Keratinocyte (primary cell): ENCODE measurements around the gene IRF7. TPM values are rescaled to one million over a fixed set of nuclear protein-coding genes. Genes with fewer than 3 reads are reported as not detected.

Source experiments
- DNase-seq: peaks from one replicate; pipeline ENCODE4 v3.0.0-alpha.2; 2011; ENCODE audit warnings: low read depth, missing footprints, low spot score
- FAIRE-seq: peaks from 2 replicates; lab custom pipeline; 2011; peaks lifted over from hg19 to GRCh38; lab: Jason Lieb, UNC
- H2AFZ ChIP-seq: 2 replicates; pipeline ENCODE4 v1.6.0; 2012; ENCODE audit warnings: low read length, control low read depth, inconsistent platforms; ENCODE audit not compliant: control insufficient read depth
- H3K27ac ChIP-seq: 2 replicates; pipeline ENCODE4 v1.5.1; 2011; ENCODE audit warnings: low read length; ENCODE audit not compliant: control insufficient read depth, insufficient read depth
- H3K27me3 ChIP-seq: 3 replicates; pipeline ENCODE4 v1.6.0; 2011; ENCODE audit warnings: low read length; ENCODE audit not compliant: control insufficient read depth, insufficient read depth; ENCODE audit errors: extremely low read depth
- H3K36me3 ChIP-seq, 2 experiments: 2 replicates in 1 of 2; 3 replicates in 1 of 2; pipeline ENCODE4 v1.5.1; 2011; ENCODE audit warnings: low read length in 2 of 2, mild to moderate bottlenecking in 1 of 2; ENCODE audit not compliant: control insufficient read depth in 2 of 2, insufficient read depth in 2 of 2; ENCODE audit errors: extremely low read depth in 1 of 2
- H3K4me1 ChIP-seq: 3 replicates; pipeline ENCODE4 v1.5.1; 2011; ENCODE audit warnings: low read length; ENCODE audit not compliant: control insufficient read depth, insufficient read depth; ENCODE audit errors: extremely low read depth
- H3K4me2 ChIP-seq: 3 replicates; pipeline ENCODE4 v1.6.0; 2011; ENCODE audit warnings: low read depth, low read length; ENCODE audit not compliant: control insufficient read depth, insufficient read depth; ENCODE audit errors: extremely low read depth
- H3K4me3 ChIP-seq, 3 experiments: fragments of 200-600 bp in 1 of 3; sonication (generic) in 1 of 3; 2 replicates in 2 of 3; 3 replicates in 1 of 3; pipeline ENCODE4 v1.5.1; 2011 to 2016; ENCODE audit warnings: low read length in 3 of 3, mild to moderate bottlenecking in 3 of 3, control low read depth in 2 of 3, inconsistent platforms in 1 of 3, low read depth in 1 of 3, mixed read lengths in 1 of 3, mixed run types in 1 of 3, moderate library complexity in 1 of 3; ENCODE audit not compliant: control insufficient read depth in 2 of 3, insufficient read depth in 2 of 3; ENCODE audit errors: extremely low read depth in 1 of 3
- H3K79me2 ChIP-seq: 2 replicates; pipeline ENCODE4 v1.6.0; 2012; ENCODE audit warnings: low read length; ENCODE audit not compliant: control insufficient read depth, insufficient read depth
- H3K9ac ChIP-seq: 3 replicates; pipeline ENCODE4 v1.6.0; 2011; ENCODE audit warnings: low read length; ENCODE audit not compliant: control insufficient read depth, insufficient read depth; ENCODE audit errors: extremely low read depth
- H3K9me1 ChIP-seq: 3 replicates; pipeline ENCODE4 v1.6.0; 2011; ENCODE audit warnings: low read length; ENCODE audit not compliant: control insufficient read depth, insufficient read depth; ENCODE audit errors: extremely low read depth
- H3K9me3 ChIP-seq: 2 replicates; pipeline ENCODE4 v1.5.1; 2012; ENCODE audit warnings: low read depth, low read length; ENCODE audit not compliant: control insufficient read depth
- H4K20me1 ChIP-seq: 3 replicates; pipeline ENCODE4 v1.6.0; 2011; ENCODE audit warnings: low read length; ENCODE audit not compliant: control insufficient read depth, insufficient read depth; ENCODE audit errors: extremely low read depth
- CTCF ChIP-seq, 3 experiments: IDR thresholded peaks in 1 of 3; conservative IDR thresholded peaks in 1 of 3; optimal IDR thresholded peaks in 1 of 3; 2 replicates in 2 of 3; 3 replicates in 1 of 3; pipeline versions ENCODE3 to v1.5.1; 2011; ENCODE audit warnings: low read length in 3 of 3, mild to moderate bottlenecking in 3 of 3, moderate library complexity in 2 of 3, control low read depth in 1 of 3, inconsistent platforms in 1 of 3; ENCODE audit not compliant: insufficient read depth in 2 of 3; ENCODE audit errors: extremely low read depth in 1 of 3
- EZH2 ChIP-seq: IDR thresholded peaks from one replicate; pipeline ENCODE4 v1.6.1; 2012; ENCODE audit warnings: inconsistent platforms, mild to moderate bottlenecking, low read length, moderate library complexity
- dilution Hi-C: fragments of 300-500 bp; cut with MboI; formaldehyde crosslinking; loops from one replicate; pipeline ENCODE4 v1.7.0; 2020; ENCODE audit warnings: low sequenced_read_pairs; ENCODE audit not compliant: extremely low pct_ligation_motif_present
- polyA plus RNA-seq, 5 experiments: library from polyadenylated mRNA; depleted of rRNA in 3 of 5; stranded (reverse) in 3 of 5; stranded (forward) in 1 of 5; unstranded in 1 of 5; fragments of >200 nt; gene quantifications; 1 replicate in 1 of 5; 2 replicates in 3 of 5; 3 replicates in 1 of 5; pipeline versions ENCODE4 v1.2.1 to v1.2.3, GENCODE V29; 2011 to 2012; ENCODE audit warnings: missing spikeins in 2 of 5, low read depth in 1 of 5, low replicate concordance in 1 of 5

The IRF7 gene
- polyA plus RNA-seq, 1 donor (not counting 4 experiments of a cell fraction or from before 2014, with no cell fraction given) = 7.1 TPM

- no peaks in the 10 kb centered on the region for H3K9me1 ChIP-seq
- H3K4me2 ChIP-seq = peak overlapping the region; percentile 92
- peaks cover 0 to 2% of the 10 kb centered on the region in 2 experiments for H3K36me3 ChIP-seq
- H3K27ac ChIP-seq = peak overlapping the region; percentile 43
- dilution Hi-C loops = no loop called here
- H3K79me2 ChIP-seq = peaks cover 5% of the 10 kb centered on the region
- H3K4me3 ChIP-seq = peak overlapping the region; percentile 52 to 66 (median 65)
- H3K27me3 ChIP-seq = no peaks in the 10 kb centered on the region
- H3K9me3 ChIP-seq = no peaks in the 10 kb centered on the region
- FAIRE-seq = no peak
- H3K9ac ChIP-seq = peak overlapping the region; percentile 81
- H2AFZ ChIP-seq = no peak overlapping the region
- no peak for TF ChIP-seq EZH2
- TF ChIP-seq CTCF (optimal IDR thresholded peaks at IDR 0.05 in 1 of 3, IDR thresholded peaks at IDR 0.05 in 1 of 3, conservative IDR thresholded peaks at IDR 0.05 in 1 of 3; ENCODE audit: extremely low read depth in 1 of 3, insufficient read depth in 2 of 3, low read length in 3 of 3) = no peak
- DNase-seq = no peak
- H3K4me1 ChIP-seq = peaks cover 16% of the 10 kb centered on the region
- no peaks in the 10 kb centered on the region for H4K20me1 ChIP-seq
Observed at GRCh38 chr11:569158-569885, 46.4 kb downstream of the IRF7 start.

- no peaks in the 10 kb centered on the region for H4K20me1 ChIP-seq
- H3K27me3 ChIP-seq = no peaks in the 10 kb centered on the region
- no peak overlapping the region for H2AFZ ChIP-seq
- H3K27ac ChIP-seq = peak overlapping the region; percentile 43
- peak; percentile 48 for DNase-seq
- H3K9me3 ChIP-seq = no peaks in the 10 kb centered on the region
- FAIRE-seq = no peak
- TF ChIP-seq CTCF (optimal IDR thresholded peaks at IDR 0.05 in 1 of 3, IDR thresholded peaks at IDR 0.05 in 1 of 3, conservative IDR thresholded peaks at IDR 0.05 in 1 of 3; ENCODE audit: extremely low read depth in 1 of 3, insufficient read depth in 2 of 3, low read length in 3 of 3) = no peak
- no peak for TF ChIP-seq EZH2
- H3K9me1 ChIP-seq = no peaks in the 10 kb centered on the region
- peak overlapping the region; percentile 92 for H3K4me2 ChIP-seq
- H3K79me2 ChIP-seq = peaks cover 5% of the 10 kb centered on the region
- dilution Hi-C loops = no loop called here
- H3K36me3 ChIP-seq = peaks cover 0 to 6% of the 10 kb centered on the region in 2 experiments
- H3K9ac ChIP-seq = peak overlapping the region; percentile 81
- peaks cover 13% of the 10 kb centered on the region for H3K4me1 ChIP-seq
- H3K4me3 ChIP-seq = peak overlapping the region; percentile 65 to 90 (median 79)
Observed at GRCh38 chr11:568306-569157, 47.2 kb downstream of the IRF7 start.
